Peyer's patch (tissue), 4 donors: Measurements from ENCODE around the gene CFAP53. TPM values are rescaled to one million over a fixed set of nuclear protein-coding genes. Genes with fewer than 3 reads are reported as not detected.
A peak's percentile ranks its signal among the peaks of the same experiment; 100 is the strongest.

Experiments
- DNase-seq, 3 donors: peaks; one replicate each; pipeline ENCODE4 v3.0.0-alpha.2; 2017 to 2019
- H3K27ac ChIP-seq, 4 donors: fragments of 200-600 bp; sonication (generic); one replicate each; pipeline ENCODE4 v1.5.1; 2016 to 2019
- H3K27me3 ChIP-seq, 2 donors: fragments of 200-600 bp; sonication (generic); one replicate each; pipeline ENCODE4 v1.5.1; 2019
- H3K36me3 ChIP-seq, 3 donors: fragments of 200-600 bp; sonication (generic); one replicate each; pipeline ENCODE4 v1.5.1; 2016 to 2019
- H3K4me1 ChIP-seq, 4 donors: fragments of 200-600 bp; sonication (generic); one replicate each; pipeline ENCODE4 v1.5.1; 2016 to 2019
- H3K4me3 ChIP-seq, 4 donors: fragments of 200-600 bp; sonication (generic); 1 replicate in 3 of 4; 2 replicates in 1 of 4; pipeline ENCODE4 v1.5.1; 2016 to 2019; ENCODE audit warnings: mild to moderate bottlenecking in 1 of 4
- H3K9me3 ChIP-seq, 4 donors: fragments of 200-600 bp; sonication (generic); one replicate each; pipeline ENCODE4 v1.5.1; 2016 to 2019; ENCODE audit warnings: mild to moderate bottlenecking in 1 of 4
- CTCF ChIP-seq, 6 experiments: fragments of 450-650 bp in 4 of 6; fragments of 200-600 bp in 2 of 6; sonication (generic) in 1 of 6; IDR thresholded peaks; one replicate each; pipeline ENCODE4 v1.5.1; 2017 to 2019; ENCODE audit warnings: antibody characterized with exemption in 6 of 6, mild to moderate bottlenecking in 3 of 6, moderate library complexity in 1 of 6
- POLR2A ChIP-seq, 2 donors: fragments of 450-650 bp; IDR thresholded peaks; one replicate each; pipeline ENCODE4 v1.5.1; 2017; ENCODE audit warnings: antibody characterized with exemption in 2 of 2, mild to moderate bottlenecking in 2 of 2, moderate library complexity in 2 of 2
- total RNA-seq, 4 donors: library from RNA; depleted of rRNA; stranded (reverse); fragments of >200 nt; gene quantifications; one replicate each; pipeline ENCODE4 v1.1.0, GENCODE V29; 2016

Gene CFAP53
- total RNA-seq, 4 donors from 2014 or later: 0.80 TPM; not detected in 3

- no peaks in the 10 kb centered on the region for H3K4me1 ChIP-seq
- H3K9me3 ChIP-seq: no peaks in the 10 kb centered on the region
- no peak for DNase-seq
- TF ChIP-seq POLR2A (IDR thresholded peaks at IDR 0.05) (no peak), CTCF (IDR thresholded peaks at IDR 0.05) (no peak)
- peaks cover 0 to 76% (median 0%) of the 10 kb centered on the region in 3 donors for H3K36me3 ChIP-seq
- H3K27me3 ChIP-seq: no peaks in the 10 kb centered on the region
- H3K4me3 ChIP-seq: no peak overlapping the region
- H3K27ac ChIP-seq: no peak overlapping the region
Measured at GRCh38 chr18:50272568-50272967, 6.3 kb upstream of the CFAP53 start.

- peak; percentile 82 to 95 (median 90) for DNase-seq
- no peaks in the 10 kb centered on the region for H3K27me3 ChIP-seq
- TF ChIP-seq CTCF (IDR thresholded peaks at IDR 0.05) (peak; percentile 58 to 81 (median 68)), POLR2A (IDR thresholded peaks at IDR 0.05) (no peak)
- peak overlapping the region; percentile 45 to 63 (median 52) for H3K4me3 ChIP-seq
- no peaks in the 10 kb centered on the region for H3K4me1 ChIP-seq
- H3K36me3 ChIP-seq: peaks cover 0 to 35% (median 0%) of the 10 kb centered on the region in 3 donors
- H3K9me3 ChIP-seq: no peaks in the 10 kb centered on the region
- H3K27ac ChIP-seq: peak overlapping the region; percentile 70 to 82 (median 74)
Measured at GRCh38 chr18:50268022-50268747, 1.9 kb upstream of the CFAP53 start.

- H3K27ac ChIP-seq: no peak overlapping the region
- H3K27me3 ChIP-seq: no peaks in the 10 kb centered on the region
- no peak overlapping the region for H3K4me3 ChIP-seq
- H3K9me3 ChIP-seq: no peaks in the 10 kb centered on the region
- no peaks in the 10 kb centered on the region for H3K4me1 ChIP-seq
- H3K36me3 ChIP-seq: no peaks in the 10 kb centered on the region
- TF ChIP-seq POLR2A (IDR thresholded peaks at IDR 0.05) (no peak), CTCF (IDR thresholded peaks at IDR 0.05) (no peak)
- DNase-seq: no peak
Measured at GRCh38 chr18:50262977-50263376, 3.3 kb downstream of the CFAP53 start.

GRCh38 chr18:50250935-50251334 is 15.4 kb downstream of the CFAP53 start:
- Histone ChIP-seq H3K9me3 (no peaks in the 10 kb centered on the region), H3K27ac (no peak overlapping the region), H3K4me3 (no peak overlapping the region), H3K4me1 (no peaks in the 10 kb centered on the region), H3K36me3 (no peaks in the 10 kb centered on the region), H3K27me3 (no peaks in the 10 kb centered on the region)
- TF ChIP-seq POLR2A (IDR thresholded peaks at IDR 0.05) (no peak), CTCF (IDR thresholded peaks at IDR 0.05) (no peak)
- no peak for DNase-seq

DNA sequence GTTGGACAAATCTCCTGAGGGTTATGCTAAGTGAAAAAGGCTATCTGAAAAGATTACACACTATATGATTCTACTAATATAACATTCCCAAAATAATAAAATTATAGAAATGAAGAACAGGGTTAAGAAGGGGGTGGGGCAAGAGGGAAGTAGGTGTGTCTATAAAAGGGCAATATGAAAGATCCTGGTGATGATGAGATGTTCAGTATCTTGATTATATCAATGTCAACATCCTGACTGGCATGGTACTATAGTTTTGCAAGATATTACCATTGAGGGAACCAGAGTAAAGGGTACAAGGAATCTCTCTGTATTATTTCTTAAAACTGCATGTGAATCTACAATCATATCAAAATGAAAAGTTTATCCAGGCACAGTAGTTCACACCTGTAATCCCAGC is 16.7 kb downstream of the CFAP53 start:
- H3K4me3 ChIP-seq: no peak overlapping the region
- no peaks in the 10 kb centered on the region for H3K36me3 ChIP-seq
- no peak for TF ChIP-seq CTCF (IDR thresholded peaks at IDR 0.05)
- TF ChIP-seq POLR2A (IDR thresholded peaks at IDR 0.05): no peak
- no peaks in the 10 kb centered on the region for H3K4me1 ChIP-seq
- H3K27me3 ChIP-seq: no peaks in the 10 kb centered on the region
- H3K27ac ChIP-seq: no peak overlapping the region
- DNase-seq: no peak
- no peaks in the 10 kb centered on the region for H3K9me3 ChIP-seq
